ENCODE results near the gene ARHGEF12.

ARHGEF12 gene

GRCh38 chr11:120532832-120533196, 196.6 kb downstream of the ARHGEF12 start:
- no peaks in the 10 kb centered on the region for H3K4me1 ChIP-seq (ENCODE audit: control insufficient read depth in 1 of 2, insufficient read depth in 1 of 2, low read depth in 1 of 2, low read length in 1 of 2)
- no peaks in the 10 kb centered on the region for H3K9me3 ChIP-seq
- TF ChIP-seq, protein P1, sequence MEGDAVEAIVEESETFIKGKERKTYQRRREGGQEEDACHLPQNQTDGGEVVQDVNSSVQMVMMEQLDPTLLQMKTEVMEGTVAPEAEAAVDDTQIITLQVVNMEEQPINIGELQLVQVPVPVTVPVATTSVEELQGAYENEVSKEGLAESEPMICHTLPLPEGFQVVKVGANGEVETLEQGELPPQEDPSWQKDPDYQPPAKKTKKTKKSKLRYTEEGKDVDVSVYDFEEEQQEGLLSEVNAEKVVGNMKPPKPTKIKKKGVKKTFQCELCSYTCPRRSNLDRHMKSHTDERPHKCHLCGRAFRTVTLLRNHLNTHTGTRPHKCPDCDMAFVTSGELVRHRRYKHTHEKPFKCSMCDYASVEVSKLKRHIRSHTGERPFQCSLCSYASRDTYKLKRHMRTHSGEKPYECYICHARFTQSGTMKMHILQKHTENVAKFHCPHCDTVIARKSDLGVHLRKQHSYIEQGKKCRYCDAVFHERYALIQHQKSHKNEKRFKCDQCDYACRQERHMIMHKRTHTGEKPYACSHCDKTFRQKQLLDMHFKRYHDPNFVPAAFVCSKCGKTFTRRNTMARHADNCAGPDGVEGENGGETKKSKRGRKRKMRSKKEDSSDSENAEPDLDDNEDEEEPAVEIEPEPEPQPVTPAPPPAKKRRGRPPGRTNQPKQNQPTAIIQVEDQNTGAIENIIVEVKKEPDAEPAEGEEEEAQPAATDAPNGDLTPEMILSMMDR (IDR thresholded peaks at IDR 0.05), result no peak
- H3K36me3 ChIP-seq, result no peaks in the 10 kb centered on the region
- no peak overlapping the region for H3K27ac ChIP-seq
- H3K4me3 ChIP-seq (ENCODE audit: low read depth in 1 of 2, low read length in 1 of 2), result no peak overlapping the region
- H3K27me3 ChIP-seq, result peaks cover 12% of the 10 kb centered on the region

DNA sequence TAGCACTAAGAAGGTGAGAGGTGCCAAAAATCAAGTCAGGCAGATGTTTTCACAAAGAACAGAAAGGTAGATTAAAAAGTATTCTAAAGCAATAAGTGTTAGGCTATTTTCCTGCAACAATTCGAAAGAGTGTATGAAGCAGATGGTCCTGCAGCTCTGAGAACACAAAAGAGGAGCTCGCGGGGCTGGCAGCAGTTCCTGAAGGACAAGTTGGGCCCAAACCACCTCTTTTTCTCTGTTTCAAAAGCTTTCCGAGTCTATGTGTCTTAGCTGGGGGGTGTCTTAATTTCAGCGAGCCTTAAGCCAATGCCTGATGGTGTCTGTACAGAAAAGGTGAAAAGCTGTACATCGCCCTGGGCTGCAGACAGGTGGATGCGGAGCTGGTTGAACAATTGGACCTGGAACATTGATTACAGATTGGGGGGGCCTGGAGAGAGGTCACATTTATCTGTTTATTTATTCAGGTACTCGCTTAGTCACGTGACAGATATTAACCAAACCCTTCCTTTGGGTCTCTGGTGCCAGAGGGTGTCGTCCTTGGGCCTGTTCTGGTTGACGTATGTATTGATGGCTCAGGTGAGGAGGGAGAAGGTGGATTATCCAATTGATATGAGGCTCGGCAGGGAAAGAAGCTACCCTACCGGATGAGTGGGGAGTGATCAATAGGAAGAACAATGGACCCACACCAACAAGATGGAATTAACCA, 200.0 kb downstream of the ARHGEF12 start:
- Histone ChIP-seq H3K27ac (no peak overlapping the region), H3K4me3 (ENCODE audit: low read depth in 1 of 2, low read length in 1 of 2) (no peak overlapping the region), H3K36me3 (no peaks in the 10 kb centered on the region), H3K9me3 (no peaks in the 10 kb centered on the region), H3K27me3 (no peaks in the 10 kb centered on the region), H3K4me1 (ENCODE audit: control insufficient read depth in 1 of 2, insufficient read depth in 1 of 2, low read depth in 1 of 2, low read length in 1 of 2) (no peaks in the 10 kb centered on the region)
- TF ChIP-seq, protein P1 (IDR thresholded peaks at IDR 0.05), result no peak

DNA sequence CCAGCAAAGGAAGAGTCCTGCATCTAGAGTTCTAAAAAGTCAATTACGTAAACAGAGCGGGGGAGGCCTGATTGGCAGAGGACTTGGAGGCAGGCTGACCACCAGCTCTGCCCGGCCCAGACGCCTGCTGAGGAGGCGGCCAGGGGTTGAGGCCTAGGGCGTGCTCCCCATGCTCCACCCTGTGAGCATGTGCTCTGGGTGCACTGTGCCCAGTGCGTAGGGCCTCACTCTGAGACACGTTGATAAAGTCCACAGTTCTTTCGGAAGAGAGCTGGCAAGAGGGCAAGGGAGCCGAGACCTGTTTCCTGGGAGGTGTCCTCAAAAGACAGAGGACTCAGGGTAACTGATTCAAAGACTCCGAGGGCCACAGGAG, 200.6 kb downstream of the ARHGEF12 start:
- no peaks in the 10 kb centered on the region for H3K36me3 ChIP-seq
- no peak overlapping the region for H3K4me3 ChIP-seq (ENCODE audit: low read depth in 1 of 2, low read length in 1 of 2)
- no peaks in the 10 kb centered on the region for H3K27me3 ChIP-seq
- no peaks in the 10 kb centered on the region for H3K4me1 ChIP-seq (ENCODE audit: control insufficient read depth in 1 of 2, insufficient read depth in 1 of 2, low read depth in 1 of 2, low read length in 1 of 2)
- H3K9me3 ChIP-seq, result no peaks in the 10 kb centered on the region
- TF ChIP-seq, protein P1 (IDR thresholded peaks at IDR 0.05), result no peak
- no peak overlapping the region for H3K27ac ChIP-seq

- Histone ChIP-seq H3K4me3 (ENCODE audit: low read depth in 1 of 2, low read length in 1 of 2) (no peak overlapping the region), H3K36me3 (no peaks in the 10 kb centered on the region), H3K27ac (no peak overlapping the region), H3K4me1 (ENCODE audit: control insufficient read depth in 1 of 2, insufficient read depth in 1 of 2, low read depth in 1 of 2, low read length in 1 of 2) (no peaks in the 10 kb centered on the region), H3K27me3 (no peaks in the 10 kb centered on the region), H3K9me3 (no peaks in the 10 kb centered on the region)
- TF ChIP-seq, protein P1 (IDR thresholded peaks at IDR 0.05), result no peak
Measured at GRCh38 chr11:120537996-120538395, 201.8 kb downstream of the ARHGEF12 start.

- Histone ChIP-seq H3K27ac (no peak overlapping the region), H3K9me3 (no peaks in the 10 kb centered on the region), H3K4me3 (ENCODE audit: low read depth in 1 of 2, low read length in 1 of 2) (no peak overlapping the region), H3K4me1 (ENCODE audit: control insufficient read depth in 1 of 2, insufficient read depth in 1 of 2, low read depth in 1 of 2, low read length in 1 of 2) (no peaks in the 10 kb centered on the region), H3K27me3 (no peaks in the 10 kb centered on the region), H3K36me3 (no peaks in the 10 kb centered on the region)
- TF ChIP-seq, protein P1 (IDR thresholded peaks at IDR 0.05), result no peak
Measured at GRCh38 chr11:120538707-120539106, 202.5 kb downstream of the ARHGEF12 start.
